GM12892 (cell line): Measurements from ENCODE around the gene SRCIN1.

ENCODE experiments used
- POLR2A ChIP-seq: IDR thresholded peaks from 2 replicates; pipeline ENCODE4 v1.6.1; 2011; ENCODE audit warnings: low read depth, low read length, control low read depth
- POLR2AphosphoS5 ChIP-seq: IDR thresholded peaks from 2 replicates; pipeline ENCODE4 v1.6.1; 2011; ENCODE audit warnings: low read depth, low read length, control low read depth

DNA sequence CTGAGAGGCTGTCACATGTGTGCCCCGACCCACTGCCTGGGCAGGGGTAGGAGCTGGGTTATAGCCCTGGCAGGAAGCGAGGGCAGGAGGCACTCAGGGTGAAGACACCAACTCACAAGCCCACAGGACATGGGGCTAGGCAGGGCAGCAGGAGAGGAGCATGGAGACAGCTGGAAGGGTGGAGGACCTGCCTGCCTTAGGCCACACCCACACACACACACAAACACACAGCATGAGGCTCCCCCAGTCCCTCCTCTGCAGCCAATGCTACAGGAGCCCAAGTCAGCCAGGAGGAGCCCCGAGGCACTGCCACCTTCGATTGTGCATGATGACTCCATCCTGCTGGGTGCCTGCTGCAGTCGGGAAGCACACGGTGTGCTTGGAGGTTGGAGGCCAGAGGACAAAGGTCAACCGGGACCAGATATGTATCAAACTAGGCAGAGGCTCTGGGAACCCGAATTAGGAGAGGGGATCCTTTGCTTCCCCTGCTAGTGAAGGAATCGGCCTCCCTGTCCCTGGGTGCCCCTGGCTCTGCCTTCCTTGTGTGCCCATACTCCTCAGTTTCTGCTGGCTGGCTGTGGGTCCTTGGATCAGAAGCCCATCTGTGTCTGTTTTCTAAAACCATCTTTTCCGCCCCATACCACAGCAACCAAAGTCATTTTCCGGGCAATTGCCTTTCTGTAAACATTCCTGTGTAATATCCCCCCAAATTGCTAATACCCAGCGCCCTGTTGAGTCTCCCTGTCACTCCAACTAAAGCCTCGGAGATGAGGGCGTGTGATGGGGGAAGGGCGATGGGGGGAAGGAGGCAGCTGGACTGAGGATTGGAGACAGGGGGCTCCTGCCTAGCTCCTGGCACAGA lies 20.5 kb downstream of the SRCIN1 start:
- TF ChIP-seq POLR2A (no peak), POLR2AphosphoS5 (no peak)
